Measurements from ENCODE around the gene PLA2G2F. TPM values are rescaled to one million over a fixed set of nuclear protein-coding genes. Genes with fewer than 3 reads are reported as not detected.

PLA2G2F gene
- total RNA-seq, 1 donor from 2014 or later = not detected

DNA sequence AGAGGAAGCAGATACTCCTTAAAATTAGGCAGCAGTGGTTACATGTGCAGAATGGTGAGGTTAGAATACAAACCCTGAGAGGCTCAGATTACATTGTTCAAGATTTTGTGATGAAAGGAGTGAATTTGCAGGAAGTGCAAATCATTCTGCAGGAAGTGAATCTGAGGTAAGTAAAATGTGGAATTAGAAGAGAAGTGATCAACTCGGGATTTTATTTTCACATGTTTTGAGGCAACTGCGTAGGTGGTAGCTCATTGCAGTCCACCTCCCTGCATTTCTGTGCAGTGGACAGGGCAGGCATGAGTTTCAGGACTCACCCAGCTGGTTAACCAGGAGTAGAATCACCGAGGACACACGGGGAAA lies 49.3 kb downstream of the PLA2G2F start:
- DNase-seq (ENCODE audit: low read depth) = no peak

- no peak for DNase-seq (ENCODE audit: low read depth)
Measured at GRCh38 chr1:20189664-20190063, 50.5 kb downstream of the PLA2G2F start.

DNA sequence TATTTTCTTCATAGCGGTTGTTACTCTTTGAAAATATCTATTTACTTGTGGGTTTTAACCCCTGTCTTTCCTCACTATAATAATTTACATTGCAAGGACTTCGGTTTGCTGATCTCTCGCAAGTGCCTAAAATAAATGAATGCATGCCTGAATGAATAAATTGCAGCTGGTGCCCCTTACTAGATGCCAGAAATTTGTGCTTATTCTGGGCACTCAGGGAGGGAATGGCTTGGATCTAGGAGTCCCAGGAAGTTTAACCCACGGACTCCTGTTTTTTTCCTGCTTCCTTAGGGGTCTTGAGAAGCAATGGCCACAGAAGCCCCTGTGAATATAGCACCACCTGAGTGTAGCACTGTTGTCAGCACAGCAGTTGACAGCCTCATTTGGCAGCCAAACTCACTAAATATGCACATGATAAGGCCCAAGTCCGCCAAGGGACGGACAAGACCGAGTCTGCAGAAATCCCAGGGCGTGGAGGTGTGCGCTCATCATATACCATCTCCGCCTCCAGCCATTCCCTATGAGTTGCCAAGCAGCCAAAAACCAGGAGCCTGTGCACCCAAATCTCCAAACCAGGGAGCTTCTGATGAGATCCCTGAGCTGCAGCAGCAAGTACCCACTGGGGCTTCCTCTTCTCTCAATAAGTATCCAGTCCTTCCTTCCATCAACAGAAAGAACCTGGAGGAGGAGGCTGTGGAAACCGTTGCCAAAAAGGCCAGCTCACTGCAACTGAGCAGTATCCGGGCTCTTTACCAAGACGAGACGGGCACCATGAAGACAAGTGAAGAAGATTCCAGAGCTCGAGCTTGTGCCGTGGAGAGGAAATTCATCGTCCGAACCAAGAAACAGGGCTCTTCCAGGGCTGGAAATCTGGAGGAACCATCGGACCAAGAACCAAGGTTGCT lies 51.4 kb downstream of the PLA2G2F start:
- DNase-seq (ENCODE audit: low read depth) = no peak

- peak; percentile 13 for DNase-seq (ENCODE audit: low read depth)
Measured at GRCh38 chr1:20191266-20191825, 52.2 kb downstream of the PLA2G2F start.

DNA sequence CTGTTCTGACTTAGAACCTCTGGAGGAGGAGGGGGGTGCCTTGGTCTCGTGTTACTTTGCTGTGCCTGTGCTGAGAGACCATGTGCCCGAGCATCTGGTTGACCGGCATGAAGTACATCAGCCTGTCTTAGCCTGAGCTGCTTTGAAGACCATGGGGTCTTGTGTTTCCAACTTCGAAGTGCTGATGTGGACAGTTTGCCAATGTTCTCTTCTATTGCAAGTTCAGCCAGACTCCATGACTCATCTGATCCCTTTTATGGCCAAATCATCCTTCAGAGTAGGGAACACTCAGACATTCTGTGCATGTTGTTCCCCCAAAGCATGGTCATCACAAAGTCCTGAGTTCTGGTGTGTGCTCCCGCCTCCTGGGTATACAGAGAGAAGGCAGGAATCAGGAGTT lies 53.2 kb downstream of the PLA2G2F start:
- DNase-seq (ENCODE audit: low read depth) = no peak

GRCh38 chr1:20192871-20193411 lies 53.8 kb downstream of the PLA2G2F start:
- no peak for DNase-seq (ENCODE audit: low read depth)

DNA sequence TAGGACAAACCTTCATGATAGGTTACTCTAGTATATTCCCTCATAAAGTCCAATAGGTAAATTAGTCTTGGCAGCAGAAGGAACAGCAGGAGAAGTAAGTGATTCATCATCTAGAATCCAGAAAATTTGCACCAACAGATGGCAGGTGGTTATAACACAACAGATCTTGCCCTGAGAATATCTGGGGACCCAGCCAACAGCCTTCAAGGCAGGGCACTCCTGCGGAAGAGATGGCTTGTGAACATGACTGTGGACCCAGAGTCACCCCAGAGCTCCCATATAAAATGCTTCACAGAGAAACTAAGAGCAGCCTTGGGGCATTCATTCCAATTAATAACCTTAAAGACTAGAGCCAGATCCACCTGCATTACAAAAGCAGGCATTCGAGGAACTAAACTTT lies 55.1 kb downstream of the PLA2G2F start:
- DNase-seq (ENCODE audit: low read depth) = peak; percentile 58

DNA sequence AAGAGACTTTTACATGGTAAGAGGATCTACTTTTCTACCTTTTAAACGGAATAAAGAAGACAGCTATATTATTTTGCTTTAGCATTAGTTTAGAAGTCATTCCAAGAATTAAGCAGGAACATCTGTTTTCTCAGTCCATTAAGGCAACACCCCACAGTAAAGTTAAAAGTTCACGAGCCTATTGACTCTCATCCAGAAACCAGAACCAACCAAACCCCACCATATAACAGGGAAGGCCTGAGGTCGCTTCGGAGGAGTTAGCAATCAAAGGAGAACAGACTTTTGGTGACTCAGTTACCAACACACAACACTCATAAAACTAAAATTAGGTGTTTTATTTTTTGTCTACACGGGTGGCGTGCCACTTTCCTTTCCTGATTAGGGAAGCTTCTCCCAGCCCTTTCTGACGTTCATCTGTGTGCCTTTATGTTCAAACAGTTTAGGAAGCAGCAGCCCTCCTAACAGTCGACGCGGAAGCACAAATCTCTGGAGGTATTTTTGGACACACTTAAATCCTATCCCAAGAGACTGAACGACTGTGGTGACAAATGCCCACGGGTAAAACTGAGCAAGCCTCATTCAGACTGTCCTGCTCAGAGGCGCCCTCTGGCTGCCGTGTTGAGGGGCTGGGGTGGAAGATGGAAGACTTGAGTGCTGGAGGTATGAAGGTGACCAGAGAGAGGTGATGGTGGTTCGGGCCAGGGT lies 55.8 kb downstream of the PLA2G2F start:
- DNase-seq (ENCODE audit: low read depth) = peak; percentile 84

GRCh38 chr1:20195462-20195780 lies 56.3 kb downstream of the PLA2G2F start:
- DNase-seq (ENCODE audit: low read depth) = no peak

GRCh38 chr1:20197329-20197791 lies 58.2 kb downstream of the PLA2G2F start:
- no peak for DNase-seq (ENCODE audit: low read depth)

DNA sequence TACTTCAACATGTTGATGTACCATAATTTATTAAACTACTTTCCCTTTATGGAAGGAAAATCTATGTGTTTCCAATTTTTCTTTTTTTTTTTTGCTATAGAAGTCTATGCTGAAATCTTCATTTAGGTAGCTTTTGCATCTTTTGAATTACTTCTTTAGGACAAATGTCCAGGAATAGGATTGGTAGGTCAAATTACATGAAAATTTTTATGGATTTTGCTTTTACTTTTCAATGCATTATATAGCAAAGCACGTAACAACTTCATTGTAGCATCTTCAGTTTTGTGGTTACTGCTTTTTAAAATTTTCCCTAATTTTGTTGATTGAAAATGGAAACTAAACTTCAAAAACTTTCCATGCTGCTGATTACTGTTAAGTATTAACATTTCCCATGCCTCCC lies 59.2 kb downstream of the PLA2G2F start:
- DNase-seq (ENCODE audit: low read depth) = no peak

DNA sequence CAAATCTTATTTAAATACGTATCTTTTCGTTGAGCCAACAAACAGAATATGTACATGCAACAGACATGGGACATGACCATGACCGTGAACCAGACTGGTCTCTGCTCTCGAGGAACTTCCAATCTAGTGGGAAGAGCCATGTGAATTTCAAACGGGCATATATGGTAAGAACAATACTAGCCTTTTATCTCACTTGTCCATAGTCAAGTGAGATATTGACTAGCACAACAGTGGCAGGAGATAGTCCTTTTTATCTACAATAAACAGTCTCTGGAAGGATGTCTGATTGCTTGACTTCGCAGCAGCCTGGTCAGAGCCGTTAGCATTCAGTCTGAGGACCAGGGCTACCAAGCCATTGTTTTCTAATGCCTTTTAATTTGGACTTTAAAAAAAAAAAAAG lies 59.8 kb downstream of the PLA2G2F start:
- DNase-seq (ENCODE audit: low read depth) = no peak

DNA sequence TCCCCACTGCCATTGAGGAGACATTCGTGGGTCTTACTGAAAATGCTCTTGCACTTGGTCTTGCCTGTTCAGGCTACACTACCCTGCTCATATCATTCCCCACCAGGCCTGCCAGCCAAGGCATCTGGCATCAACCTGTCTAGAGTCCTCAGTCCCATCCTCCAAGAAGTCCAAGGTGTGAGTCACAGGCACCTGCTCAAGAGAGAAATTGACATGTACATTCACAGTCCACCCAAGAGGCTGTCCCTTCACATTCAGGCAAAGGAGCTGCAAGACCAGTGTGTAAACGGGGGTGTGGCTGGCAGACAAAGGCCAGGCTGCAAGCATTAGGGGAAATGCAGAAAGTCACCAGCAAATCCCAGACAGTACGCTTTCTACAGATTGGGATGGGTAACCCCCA lies 60.3 kb downstream of the PLA2G2F start:
- no peak for DNase-seq (ENCODE audit: low read depth)

- DNase-seq (ENCODE audit: low read depth) = no peak
Measured at GRCh38 chr1:20199840-20200239, 60.7 kb downstream of the PLA2G2F start.

Other genes starting within 250 kb of the PLA2G2F start
- gene PLA2G2E, start 215.7 kb upstream of the PLA2G2F start, total RNA-seq = not detected in 2 replicates
- gene PLA2G2A, start 159.7 kb upstream of the PLA2G2F start, total RNA-seq = not detected in 2 replicates
- gene PLA2G5, start 69.1 kb upstream of the PLA2G2F start, total RNA-seq = not detected in 2 replicates
- gene PLA2G2D, start 19.8 kb upstream of the PLA2G2F start, total RNA-seq = not detected in 2 replicates
- gene UBXN10, start 46.8 kb downstream of the PLA2G2F start, total RNA-seq = 0.03 TPM in 1 of 2 replicates, not detected in the other
- gene PLA2G2C, start 47.2 kb downstream of the PLA2G2F start, total RNA-seq = not detected in 2 replicates
- gene VWA5B1, start 151.6 kb downstream of the PLA2G2F start, total RNA-seq = not detected in 2 replicates

All from myocyte (in vitro differentiated cells).